Adipocyte (in vitro differentiated cells): ENCODE data around the gene PPP4R4.
A peak's percentile ranks its signal among the peaks of the same experiment; 100 is the strongest.

ENCODE experiments used
- DNase-seq: peaks from one replicate; pipeline ENCODE4 v3.0.0-alpha.2; 2015; ENCODE audit warnings: low read depth
- H3K27me3 ChIP-seq: replicated peaks from 2 replicates; pipeline ENCODE4 v1.7.0; 2013; ENCODE audit warnings: mild to moderate bottlenecking, low read length, moderate library complexity; ENCODE audit not compliant: control insufficient read depth, insufficient read depth
- H3K36me3 ChIP-seq: 2 replicates; pipeline ENCODE4 v1.7.0; 2013; ENCODE audit warnings: low read length, mild to moderate bottlenecking, moderate library complexity; ENCODE audit not compliant: control insufficient read depth, insufficient read depth, severe bottlenecking
- H3K4me1 ChIP-seq: 2 replicates; pipeline ENCODE4 v1.7.0; 2013; ENCODE audit warnings: mild to moderate bottlenecking, low read length, moderate library complexity; ENCODE audit not compliant: control insufficient read depth, insufficient read depth
- H3K4me3 ChIP-seq: 2 replicates; pipeline ENCODE4 v1.7.0; 2013; ENCODE audit warnings: mild to moderate bottlenecking, low read length, moderate library complexity
- H3K9ac ChIP-seq: 2 replicates; pipeline ENCODE4 v1.7.0; 2013; ENCODE audit warnings: mild to moderate bottlenecking, low read length, moderate library complexity
- H3K9me3 ChIP-seq: 2 replicates; pipeline ENCODE4 v1.7.0; 2013; ENCODE audit warnings: mild to moderate bottlenecking, low read length, moderate library complexity; ENCODE audit not compliant: control insufficient read depth

Gene PPP4R4

GRCh38 chr14:94173885-94174603 is at the start of gene PPP4R4:
PPP4R4 (plus strand) TSS chr14:94174322; CDS start chr14:94174466, 144 bp downstream.
- no peaks in the 10 kb centered on the region for H3K4me1 ChIP-seq
- no peaks in the 10 kb centered on the region for H3K36me3 ChIP-seq
- no peaks in the 10 kb centered on the region for H3K27me3 ChIP-seq
- DNase-seq = peak; percentile 94
- H3K9ac ChIP-seq = peak within 1 kb of the TSS; percentile 55
- H3K9me3 ChIP-seq = no peaks in the 10 kb centered on the region
- H3K4me3 ChIP-seq = peak within 1 kb of the TSS; percentile 77

DNA sequence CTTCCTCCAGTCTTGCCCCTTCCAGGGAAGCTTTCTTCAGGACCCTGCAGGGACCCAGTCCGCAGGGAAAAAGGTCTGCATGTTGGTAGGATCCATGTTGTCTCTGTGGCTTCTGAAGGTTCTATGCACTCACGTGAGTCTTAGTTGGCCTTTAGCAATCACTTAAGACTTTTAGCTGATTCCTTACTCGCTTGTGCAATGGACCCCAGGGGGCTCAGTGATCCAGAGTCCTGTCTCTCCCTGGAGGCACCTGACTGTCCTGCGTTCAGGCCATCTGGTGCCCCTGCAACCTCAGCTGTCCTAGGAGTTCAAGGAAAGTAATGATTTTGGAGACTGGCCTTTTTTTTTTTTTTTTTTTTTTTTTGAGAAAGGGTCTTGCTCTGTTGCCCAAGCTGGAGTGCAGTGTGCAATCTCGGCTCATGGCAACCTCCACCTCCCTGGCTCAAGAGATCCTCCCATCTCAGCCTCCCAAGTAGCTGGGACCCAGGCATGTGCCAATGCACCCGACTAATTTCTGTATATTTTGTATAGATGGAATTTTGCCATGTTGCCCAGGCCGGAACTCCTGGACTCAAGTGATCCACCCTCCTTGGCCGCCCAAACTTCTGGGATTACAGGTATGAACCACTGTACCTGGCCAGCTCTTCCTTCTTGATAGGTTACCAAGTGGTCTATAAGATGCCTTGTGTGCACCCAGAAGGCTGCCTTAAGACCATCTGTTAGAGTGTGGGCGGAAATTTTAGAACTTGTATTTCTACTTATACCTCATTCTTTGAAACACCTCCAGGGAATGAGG is 49.3 kb upstream of the PPP4R4 start:
- Histone ChIP-seq H3K9me3 (peaks cover 4% of the 10 kb centered on the region), H3K9ac (no peak overlapping the region), H3K4me3 (no peak overlapping the region), H3K27me3 (no peaks in the 10 kb centered on the region), H3K4me1 (no peaks in the 10 kb centered on the region), H3K36me3 (no peaks in the 10 kb centered on the region)
- no peak for DNase-seq

- H3K4me3 ChIP-seq = no peak overlapping the region
- no peaks in the 10 kb centered on the region for H3K27me3 ChIP-seq
- no peaks in the 10 kb centered on the region for H3K36me3 ChIP-seq
- peaks cover 2% of the 10 kb centered on the region for H3K4me1 ChIP-seq
- DNase-seq = no peak
- no peak overlapping the region for H3K9ac ChIP-seq
- H3K9me3 ChIP-seq = no peaks in the 10 kb centered on the region
Measured at GRCh38 chr14:94125659-94126418, 48.3 kb upstream of the PPP4R4 start.

GRCh38 chr14:94126419-94126677 is 47.8 kb upstream of the PPP4R4 start:
- DNase-seq = no peak
- H3K9ac ChIP-seq = no peak overlapping the region
- H3K27me3 ChIP-seq = no peaks in the 10 kb centered on the region
- no peak overlapping the region for H3K4me3 ChIP-seq
- H3K9me3 ChIP-seq = no peaks in the 10 kb centered on the region
- peaks cover 2% of the 10 kb centered on the region for H3K4me1 ChIP-seq
- no peaks in the 10 kb centered on the region for H3K36me3 ChIP-seq

GRCh38 chr14:94126800-94127199 is 47.3 kb upstream of the PPP4R4 start:
- H3K9ac ChIP-seq = no peak overlapping the region
- H3K36me3 ChIP-seq = no peaks in the 10 kb centered on the region
- H3K27me3 ChIP-seq = no peaks in the 10 kb centered on the region
- no peaks in the 10 kb centered on the region for H3K9me3 ChIP-seq
- peaks cover 2% of the 10 kb centered on the region for H3K4me1 ChIP-seq
- no peak overlapping the region for H3K4me3 ChIP-seq
- DNase-seq = no peak

- Histone ChIP-seq H3K9me3 (no peaks in the 10 kb centered on the region), H3K4me1 (peaks cover 2% of the 10 kb centered on the region), H3K9ac (no peak overlapping the region), H3K36me3 (no peaks in the 10 kb centered on the region), H3K27me3 (no peaks in the 10 kb centered on the region), H3K4me3 (no peak overlapping the region)
- DNase-seq = no peak
Measured at GRCh38 chr14:94127330-94127729, 46.8 kb upstream of the PPP4R4 start.

- H3K9ac ChIP-seq = peak overlapping the region; percentile 85
- peaks cover 2% of the 10 kb centered on the region for H3K4me1 ChIP-seq
- DNase-seq = no peak
- no peaks in the 10 kb centered on the region for H3K36me3 ChIP-seq
- H3K4me3 ChIP-seq = peak overlapping the region; percentile 77
- no peaks in the 10 kb centered on the region for H3K9me3 ChIP-seq
- H3K27me3 ChIP-seq = no peaks in the 10 kb centered on the region
Measured at GRCh38 chr14:94128216-94128839, 45.8 kb upstream of the PPP4R4 start.

DNA sequence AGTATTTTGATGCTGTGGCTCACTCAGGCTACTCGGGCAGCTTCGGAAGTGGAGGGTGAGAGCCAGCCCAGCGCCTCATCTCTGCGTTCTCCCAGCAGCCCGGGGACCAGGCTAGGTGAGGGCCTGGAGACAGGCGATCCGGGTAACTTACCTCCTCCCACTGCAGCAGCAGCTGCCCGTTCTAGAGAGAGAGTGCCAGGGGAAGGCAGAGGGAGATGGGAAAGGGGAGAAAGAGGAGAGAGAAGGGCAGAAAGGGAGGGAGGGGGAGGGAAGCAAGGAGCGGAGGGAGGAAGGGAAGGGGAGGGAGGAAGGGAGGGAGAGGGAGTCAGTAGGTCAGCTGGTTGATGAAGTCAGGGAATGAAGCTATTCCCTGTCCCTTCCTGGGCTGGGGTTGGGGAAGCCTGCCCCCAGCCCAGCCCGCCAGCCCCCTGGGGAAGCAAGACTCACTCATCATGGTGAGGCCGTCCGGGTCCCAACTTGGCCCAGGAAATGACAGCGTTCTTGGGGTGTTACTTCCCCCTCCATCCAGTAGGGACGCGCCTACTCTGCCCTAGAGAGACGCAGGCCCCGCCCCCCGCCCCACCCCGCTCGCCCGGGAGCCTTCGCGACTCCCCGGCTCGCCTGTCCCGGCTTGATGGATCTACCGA is 44.9 kb upstream of the PPP4R4 start, which contains the start of gene IFI27L2:
Gene IFI27L2 (minus strand): TSS at position 494 of the 647 bp plus-strand sequence. CDS start 40 bp downstream, at position 454.
- Histone ChIP-seq H3K4me3 (peak within 1 kb of the TSS; percentile 77), H3K4me1 (peaks cover 2% of the 10 kb centered on the region), H3K27me3 (no peaks in the 10 kb centered on the region), H3K9ac (peak within 1 kb of the TSS; percentile 85), H3K36me3 (no peaks in the 10 kb centered on the region), H3K9me3 (no peaks in the 10 kb centered on the region)
- DNase-seq = peak; percentile 92

- Histone ChIP-seq H3K9me3 (no peaks in the 10 kb centered on the region), H3K27me3 (no peaks in the 10 kb centered on the region), H3K9ac (peak overlapping the region; percentile 67), H3K4me3 (peak overlapping the region; percentile 77), H3K36me3 (no peaks in the 10 kb centered on the region), H3K4me1 (peaks cover 2% of the 10 kb centered on the region)
- peak; percentile 82 for DNase-seq
Measured at GRCh38 chr14:94129758-94130414, 44.2 kb upstream of the PPP4R4 start.

- peak; percentile 90 for DNase-seq
- Histone ChIP-seq H3K9ac (no peak overlapping the region), H3K4me1 (peaks cover 2% of the 10 kb centered on the region), H3K27me3 (peaks cover 4% of the 10 kb centered on the region), H3K4me3 (no peak overlapping the region), H3K9me3 (peaks cover 4% of the 10 kb centered on the region), H3K36me3 (no peaks in the 10 kb centered on the region)
Measured at GRCh38 chr14:94132285-94132887, 41.7 kb upstream of the PPP4R4 start.
